HG03196 (cell line): ENCODE results near the gene NFIL3.
A peak's percentile ranks its signal among the peaks of the same experiment; 100 is the strongest.
"Not testable (repeated sequence)": the region's sequence is repeated elsewhere in the genome, so short reads cannot be mapped to it uniquely, and the experiment has no call there.

ENCODE experiments used
- ATAC-seq: cut with Tn5 transposase; IDR thresholded peaks from one replicate; pipeline ENCODE4 v1.9.1; 2021; ENCODE audit not compliant: unreplicated experiment

NFIL3 gene, protein sequence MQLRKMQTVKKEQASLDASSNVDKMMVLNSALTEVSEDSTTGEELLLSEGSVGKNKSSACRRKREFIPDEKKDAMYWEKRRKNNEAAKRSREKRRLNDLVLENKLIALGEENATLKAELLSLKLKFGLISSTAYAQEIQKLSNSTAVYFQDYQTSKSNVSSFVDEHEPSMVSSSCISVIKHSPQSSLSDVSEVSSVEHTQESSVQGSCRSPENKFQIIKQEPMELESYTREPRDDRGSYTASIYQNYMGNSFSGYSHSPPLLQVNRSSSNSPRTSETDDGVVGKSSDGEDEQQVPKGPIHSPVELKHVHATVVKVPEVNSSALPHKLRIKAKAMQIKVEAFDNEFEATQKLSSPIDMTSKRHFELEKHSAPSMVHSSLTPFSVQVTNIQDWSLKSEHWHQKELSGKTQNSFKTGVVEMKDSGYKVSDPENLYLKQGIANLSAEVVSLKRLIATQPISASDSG

DNA sequence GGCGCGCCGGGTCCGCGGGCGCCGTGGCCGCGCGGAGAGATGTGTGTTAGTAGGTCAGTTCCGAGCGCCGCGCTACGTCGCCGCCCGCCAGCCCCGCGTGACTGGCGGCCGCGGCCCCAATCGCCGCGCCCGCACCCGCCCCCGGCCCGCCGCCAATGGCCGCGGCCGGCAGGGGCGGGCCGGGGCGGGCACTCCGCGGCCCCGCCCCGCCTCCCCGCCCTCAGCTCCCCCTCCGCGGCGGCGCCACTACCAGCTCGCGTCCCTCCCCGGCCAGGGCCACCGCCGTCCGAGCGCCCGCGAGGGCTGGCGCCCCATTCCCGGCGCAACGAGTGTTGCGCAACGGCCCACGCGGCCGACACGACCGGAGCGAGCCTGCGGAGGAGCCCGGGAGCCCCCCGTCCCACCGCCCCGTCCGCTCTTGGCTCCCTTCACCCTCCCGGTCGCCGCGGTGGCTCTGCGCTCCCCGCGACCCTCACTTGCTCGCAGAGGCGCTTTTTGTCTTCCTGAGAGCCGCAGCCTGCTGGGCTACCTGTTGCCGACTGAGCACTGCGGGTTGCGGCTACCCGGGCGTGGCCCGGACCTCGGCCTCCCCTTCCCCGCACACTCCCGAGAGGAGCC lies at the start of gene NFIL3:
Gene NFIL3 (minus strand): TSS at position 48 of the 618 bp plus-strand sequence. CDS start 13,098 bp downstream, outside the sequence.
- peak; percentile 69 for ATAC-seq

DNA sequence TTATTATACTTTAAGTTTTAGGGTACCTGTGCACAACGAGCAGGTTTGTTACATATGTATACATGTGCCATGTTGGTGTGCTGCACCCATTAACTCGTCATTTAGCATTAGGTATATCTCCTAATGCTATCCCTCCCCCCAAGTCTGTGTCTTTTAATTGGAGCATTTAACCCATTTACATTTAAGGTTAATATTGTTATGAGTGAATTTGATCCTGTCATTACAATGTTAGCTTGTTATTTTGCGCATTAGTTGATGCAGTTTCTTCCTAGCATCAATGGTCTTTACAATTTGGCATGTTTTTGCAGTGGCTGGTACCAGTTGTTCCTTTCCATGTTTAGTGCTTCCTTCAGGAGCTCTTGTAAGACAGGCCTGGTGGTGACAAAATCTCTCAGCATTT lies 47.9 kb upstream of the NFIL3 start:
- not testable (repeated sequence) for ATAC-seq

DNA sequence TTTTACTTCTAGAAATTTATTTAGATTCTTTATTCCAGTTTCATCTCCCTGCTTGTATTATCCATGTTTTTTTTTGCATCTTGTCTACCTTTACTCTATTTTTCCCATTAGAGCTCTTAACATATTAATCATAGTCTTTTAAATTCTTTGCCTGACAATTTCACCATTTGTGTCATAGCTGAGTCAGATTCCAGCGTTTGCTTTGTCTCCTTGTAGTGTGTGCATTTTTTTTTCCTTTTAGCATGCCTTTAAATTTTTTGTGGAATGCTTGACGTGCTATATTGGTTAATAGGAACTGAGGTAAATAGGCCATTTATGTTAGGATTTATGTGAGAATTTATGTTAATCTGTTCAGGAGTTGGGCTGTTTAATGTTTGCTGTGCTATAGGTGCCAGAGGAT lies 41.8 kb upstream of the NFIL3 start:
- no peak for ATAC-seq

DNA sequence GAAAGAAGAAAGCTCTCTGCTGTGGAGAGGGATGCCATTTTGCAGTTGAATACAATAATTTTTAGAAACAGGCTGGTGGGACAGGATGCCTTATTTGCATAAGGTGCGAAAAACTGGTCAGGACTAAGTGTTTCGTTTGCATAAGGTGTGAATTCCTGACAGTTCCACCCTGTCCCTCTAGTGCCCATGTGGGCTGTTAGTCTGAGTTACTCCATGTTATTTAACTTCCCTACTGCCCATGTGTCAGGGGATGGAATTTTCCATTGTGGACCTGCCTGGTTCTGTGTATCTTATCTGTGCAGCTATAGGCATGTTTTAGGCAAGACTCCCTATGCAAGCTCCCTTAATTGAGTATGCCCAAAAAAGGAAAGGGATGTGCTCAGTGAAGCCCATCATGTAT lies 35.3 kb upstream of the NFIL3 start:
- ATAC-seq = no peak

DNA sequence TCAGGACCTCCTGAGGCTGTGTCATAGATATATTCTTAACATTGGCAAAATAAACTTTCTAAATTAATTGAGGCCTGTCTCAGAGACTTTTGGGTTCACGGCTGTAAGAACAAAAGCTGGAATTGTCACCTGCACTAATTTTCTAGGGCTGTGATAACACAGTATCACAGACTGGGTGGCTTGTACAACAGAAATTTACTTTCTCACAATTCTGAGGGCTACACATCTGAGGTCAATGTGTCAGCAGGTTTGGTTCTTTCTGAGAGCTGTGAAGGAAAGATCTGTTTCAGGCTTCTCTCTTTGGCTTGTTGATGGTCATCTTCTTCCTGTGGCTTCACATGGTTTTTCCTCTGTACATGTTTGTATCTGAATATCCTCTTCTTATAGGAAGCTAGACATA lies 29.2 kb upstream of the NFIL3 start:
- no peak for ATAC-seq

DNA sequence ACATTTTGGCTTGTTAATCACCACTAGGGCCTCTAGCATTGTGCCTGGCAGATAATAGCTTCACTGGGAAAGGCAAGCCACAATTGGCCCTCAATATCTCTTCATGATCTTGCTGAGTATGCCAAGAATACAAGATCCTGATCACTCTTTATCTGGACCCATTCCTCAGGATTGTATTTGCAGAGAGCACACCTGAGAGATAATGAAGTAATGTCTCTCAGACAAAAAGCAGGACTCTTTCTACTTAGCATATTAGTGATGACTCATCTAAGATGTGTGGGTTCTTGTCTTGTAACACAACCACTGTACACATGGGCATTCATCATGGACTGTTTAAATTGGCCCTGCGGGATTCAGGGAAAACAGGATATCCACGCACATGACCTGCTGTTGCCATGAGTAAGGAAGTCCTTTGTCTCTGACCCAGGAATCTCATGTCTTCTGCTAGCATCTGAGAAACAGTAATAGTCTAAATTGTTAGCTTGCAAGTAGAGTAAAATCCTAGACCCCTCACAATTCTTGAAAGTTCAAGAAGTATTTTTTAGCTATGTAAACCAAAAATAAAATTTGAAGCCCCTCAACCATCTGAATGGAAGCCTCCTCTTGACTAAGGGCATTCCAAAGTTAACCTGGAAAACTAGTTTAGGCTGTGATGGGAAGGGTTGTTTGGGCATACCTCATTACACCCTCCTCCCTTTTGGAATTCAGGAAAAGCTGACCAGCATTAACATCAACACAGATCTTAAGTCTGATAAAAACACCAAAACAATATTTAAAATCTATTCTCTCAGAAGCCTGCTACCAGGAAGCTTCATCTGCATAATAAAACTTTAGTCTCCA lies 28.0 kb upstream of the NFIL3 start:
- ATAC-seq = no peak

DNA sequence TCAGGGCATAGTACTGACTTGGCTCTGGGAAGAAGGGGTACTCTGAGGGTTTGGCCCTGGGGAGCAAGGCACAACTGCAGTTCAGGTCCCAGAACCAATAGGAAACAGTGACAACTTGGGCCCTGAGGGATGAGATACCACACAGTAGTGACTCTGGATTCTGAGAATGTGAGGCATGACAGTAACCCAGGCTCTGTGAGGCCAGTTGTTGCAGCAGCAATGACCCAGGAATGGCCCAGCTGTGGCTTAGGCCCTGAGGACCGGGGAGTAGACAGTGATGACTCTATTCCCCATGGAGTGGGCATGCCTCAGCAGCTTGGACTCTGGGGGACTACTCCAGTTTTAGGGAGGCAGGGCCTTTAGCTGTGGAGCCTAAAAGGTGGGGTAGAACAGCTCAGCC lies 21.5 kb upstream of the NFIL3 start:
- no peak for ATAC-seq

DNA sequence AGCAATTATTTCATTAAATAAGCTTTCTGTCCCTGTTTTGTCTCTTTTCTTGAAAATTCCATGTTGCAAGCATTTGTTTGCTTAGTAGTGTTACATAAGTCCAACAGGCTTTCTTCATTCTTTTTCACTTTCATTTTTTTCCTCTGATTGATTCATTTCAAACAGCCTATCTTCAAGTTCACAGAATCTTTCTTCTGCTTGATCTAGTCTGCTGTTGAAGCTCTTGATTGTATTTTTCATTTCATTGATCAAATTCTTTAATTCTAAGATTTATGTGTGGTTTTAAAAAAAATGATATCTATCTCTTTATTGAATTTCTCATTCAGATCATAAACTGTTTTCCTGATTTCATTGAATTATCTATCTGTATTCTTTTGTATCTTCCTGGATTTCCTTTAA lies 20.4 kb upstream of the NFIL3 start:
- ATAC-seq = no peak

DNA sequence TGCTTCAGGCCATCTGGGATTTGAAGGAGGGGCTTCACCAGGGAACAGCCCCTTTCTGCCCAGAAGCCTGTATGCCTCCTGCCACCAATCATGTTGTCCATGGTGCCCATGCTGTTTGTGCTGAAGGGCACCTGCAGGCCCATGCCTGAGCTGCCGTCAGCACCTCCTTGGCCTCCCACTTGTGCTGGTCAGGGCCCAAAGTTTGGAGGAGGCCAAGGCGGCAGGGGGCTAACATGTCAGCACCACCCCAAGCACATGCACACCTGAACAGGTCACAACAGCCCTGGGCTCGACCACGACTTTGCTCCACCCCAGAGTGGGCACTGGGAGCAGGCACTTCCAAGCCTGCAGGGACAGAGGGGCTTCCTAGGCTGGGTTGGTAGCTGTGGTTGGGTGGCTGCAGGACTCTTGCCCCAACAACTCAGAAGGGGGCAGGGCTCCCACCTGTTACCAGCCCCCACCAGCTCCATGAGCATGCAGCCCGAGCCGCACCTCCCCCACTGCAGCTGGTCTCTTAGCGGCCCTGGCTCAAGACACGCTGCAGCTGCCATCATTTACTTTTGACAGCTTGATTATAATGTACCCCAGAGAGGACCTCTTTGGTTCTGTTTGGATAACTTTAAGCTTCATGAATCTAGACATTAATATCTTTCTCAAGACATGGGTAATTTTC lies 19.8 kb upstream of the NFIL3 start:
- ATAC-seq = no peak

DNA sequence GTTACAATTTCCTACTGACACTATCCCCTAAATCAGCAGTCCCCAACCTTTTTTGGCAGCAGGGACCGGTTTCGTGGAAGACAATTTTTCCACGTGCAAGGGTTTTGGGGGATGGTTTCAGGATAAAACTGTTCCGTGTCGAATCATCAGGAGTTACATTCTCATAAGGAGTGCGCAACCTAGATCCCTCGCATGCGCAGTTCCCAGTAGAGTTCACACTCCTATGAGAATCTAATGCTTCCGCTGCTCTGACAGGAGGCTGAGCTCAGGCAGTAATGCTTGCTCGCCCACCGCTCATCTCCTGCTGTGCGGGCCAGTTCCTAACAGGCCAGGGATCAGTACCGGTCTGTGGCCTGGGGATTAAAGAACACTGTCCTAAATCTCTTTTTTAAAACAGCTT lies 13.2 kb upstream of the NFIL3 start:
- ATAC-seq = no peak

DNA sequence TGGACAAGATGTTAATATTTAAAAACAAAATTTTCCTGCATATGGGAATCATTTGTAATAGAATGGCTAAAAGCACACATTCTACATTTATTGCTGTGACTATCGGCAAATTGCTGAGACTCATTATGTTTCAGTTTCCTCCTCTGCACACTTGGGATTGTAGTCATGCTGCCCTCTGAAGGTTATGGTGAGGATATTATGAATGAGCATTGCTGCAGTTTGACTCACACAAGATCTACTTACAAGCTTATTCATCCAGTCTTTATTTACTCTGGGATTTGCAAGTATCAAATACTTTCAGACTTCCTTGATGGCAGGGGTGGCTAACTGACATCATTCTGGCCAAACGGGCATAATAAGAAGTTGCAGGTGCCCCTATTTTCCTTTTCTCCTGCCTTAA lies 9.5 kb upstream of the NFIL3 start:
- ATAC-seq = no peak

DNA sequence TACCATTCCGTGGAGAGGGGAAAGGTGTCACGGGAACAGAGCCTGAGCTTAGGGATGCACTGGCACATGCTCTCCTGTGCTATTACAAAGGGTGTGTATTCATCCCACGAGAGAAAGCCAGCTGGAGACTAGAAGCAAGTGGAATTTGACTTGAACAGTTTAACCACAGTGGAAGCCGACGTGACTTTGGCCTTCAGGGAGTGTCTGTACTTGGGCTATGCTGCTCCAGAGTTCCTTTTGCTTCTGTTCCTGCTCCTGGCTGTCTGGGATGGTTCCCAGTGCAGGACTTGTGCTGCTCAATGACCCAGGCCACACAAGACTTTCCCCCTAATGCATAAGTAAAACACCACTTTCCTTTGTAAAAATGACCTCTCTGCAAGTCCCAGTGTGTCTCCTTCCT lies 7.9 kb upstream of the NFIL3 start:
- no peak for ATAC-seq

DNA sequence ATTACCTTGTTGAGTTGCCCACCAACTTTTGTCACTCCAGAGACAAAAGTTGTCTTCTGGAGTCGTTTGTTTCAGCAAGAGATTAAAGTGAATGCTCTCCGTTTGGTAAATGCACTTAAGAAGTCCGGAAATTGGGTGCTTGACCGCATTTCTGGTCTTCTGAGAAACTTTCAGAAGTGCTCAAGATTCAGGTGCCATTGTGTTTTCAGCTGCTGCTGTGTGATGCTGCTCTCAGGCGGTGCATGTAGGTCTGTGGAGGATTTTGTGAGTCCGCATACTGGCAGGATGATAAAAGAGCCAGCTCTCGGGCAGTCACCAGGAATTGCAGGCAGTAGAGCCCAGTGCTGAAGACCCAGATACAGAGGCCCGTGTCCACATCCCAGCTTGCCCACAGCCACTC lies 5.9 kb upstream of the NFIL3 start:
- no peak for ATAC-seq

DNA sequence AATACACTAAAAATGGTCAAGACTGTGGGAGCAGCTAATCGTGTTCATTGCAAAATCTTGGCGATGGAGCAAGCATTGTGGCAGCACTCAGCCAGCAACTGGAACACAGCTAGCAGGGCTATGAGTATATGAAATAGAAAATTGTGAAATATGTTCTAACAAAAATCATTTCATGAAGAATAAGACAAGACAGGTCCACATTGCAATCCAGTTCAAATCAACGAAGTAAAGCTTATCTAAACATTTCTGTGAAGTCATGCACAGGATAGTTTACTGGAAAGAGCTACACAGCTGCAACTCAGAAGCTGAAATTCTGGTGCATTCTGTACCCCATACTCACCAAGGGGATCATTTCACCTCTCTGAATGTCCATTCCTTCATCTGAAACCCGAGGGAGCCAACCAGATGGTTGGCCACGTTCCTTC lies 5.3 kb upstream of the NFIL3 start:
- no peak for ATAC-seq

DNA sequence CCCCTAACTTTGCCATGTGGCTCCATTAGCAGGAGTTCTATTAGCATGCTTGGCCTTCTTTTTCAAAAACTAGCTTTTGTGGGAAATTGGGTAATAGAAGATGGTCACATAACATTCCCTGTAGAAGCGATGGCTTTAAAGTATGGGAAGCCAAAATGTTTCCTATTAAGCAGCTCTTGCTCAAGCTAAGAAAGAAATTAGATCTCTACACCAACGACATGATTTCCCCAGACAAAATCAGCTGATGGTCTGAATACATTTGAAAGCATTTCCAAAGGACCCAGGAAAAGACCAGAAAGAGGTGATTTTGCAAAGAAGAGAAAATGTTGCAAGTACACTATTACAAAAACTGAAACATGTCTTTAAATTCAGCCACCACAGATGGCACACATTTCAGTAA lies 4.8 kb upstream of the NFIL3 start:
- no peak for ATAC-seq

DNA sequence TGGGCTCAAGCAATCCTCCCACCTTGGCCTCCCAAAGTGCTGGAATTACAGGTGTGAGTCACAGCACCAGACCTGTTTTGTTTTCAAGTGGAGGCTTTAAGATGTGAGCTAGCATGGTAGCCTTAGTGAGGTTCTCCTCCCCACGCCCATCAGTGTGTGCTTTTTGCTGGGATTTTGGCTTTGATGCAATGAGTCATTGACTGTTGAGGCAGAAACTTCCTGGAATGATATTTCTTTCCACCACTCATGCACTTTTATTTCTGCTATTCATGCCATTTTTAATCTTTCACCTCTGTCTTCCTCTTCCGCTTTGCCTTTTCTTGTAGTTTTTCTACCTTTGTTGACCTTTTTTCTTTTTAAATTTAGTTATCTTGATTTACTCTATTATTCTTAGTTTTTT lies 4.2 kb upstream of the NFIL3 start:
- ATAC-seq = no peak

DNA sequence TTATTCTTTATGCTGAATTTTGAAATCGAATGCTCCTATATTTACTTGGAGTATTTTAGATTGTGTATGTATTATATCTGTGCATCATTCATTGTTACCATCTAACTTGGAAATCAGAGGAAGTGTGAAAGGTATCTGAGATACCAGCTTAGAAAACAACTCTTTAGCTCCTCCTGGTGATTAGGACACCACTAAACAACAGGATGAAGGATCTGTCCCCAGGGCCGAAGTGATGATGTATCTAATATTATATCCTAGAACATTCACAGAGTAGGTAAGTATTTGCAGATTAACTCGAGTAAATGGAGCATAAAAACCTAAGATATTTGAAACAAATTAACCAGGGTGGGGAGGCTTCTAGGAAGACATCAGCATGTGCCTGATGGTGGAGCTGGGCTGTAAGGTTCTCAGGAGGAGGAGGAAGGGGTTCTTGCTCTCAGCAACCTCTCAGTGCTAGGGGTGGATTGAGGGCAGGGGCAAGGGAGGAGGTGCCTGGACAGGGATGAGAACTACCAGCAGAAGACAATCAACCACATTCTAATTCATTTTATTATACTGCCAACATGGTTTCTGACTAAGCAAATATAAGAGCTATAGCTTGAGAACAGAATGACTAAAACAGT lies 2.6 kb upstream of the NFIL3 start:
- no peak for ATAC-seq

DNA sequence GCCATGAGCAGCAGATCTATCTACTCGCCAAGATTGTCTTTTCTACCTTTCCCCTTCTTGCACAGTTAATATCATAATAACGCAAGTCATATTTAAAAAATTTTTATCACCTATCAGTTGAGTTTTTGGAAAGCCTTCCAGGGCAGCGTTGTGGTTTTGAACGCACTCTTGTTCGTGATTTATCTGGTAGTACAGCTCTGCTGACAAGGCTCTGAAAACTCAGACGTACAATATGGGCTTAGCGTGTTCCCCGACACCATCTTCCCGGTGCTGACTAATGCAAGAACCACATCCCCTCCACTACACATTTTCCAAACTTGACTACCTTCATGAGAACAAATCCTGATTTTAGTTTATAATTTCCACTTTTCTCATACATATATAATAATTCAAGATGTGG lies 1.6 kb upstream of the NFIL3 start:
- no peak for ATAC-seq

DNA sequence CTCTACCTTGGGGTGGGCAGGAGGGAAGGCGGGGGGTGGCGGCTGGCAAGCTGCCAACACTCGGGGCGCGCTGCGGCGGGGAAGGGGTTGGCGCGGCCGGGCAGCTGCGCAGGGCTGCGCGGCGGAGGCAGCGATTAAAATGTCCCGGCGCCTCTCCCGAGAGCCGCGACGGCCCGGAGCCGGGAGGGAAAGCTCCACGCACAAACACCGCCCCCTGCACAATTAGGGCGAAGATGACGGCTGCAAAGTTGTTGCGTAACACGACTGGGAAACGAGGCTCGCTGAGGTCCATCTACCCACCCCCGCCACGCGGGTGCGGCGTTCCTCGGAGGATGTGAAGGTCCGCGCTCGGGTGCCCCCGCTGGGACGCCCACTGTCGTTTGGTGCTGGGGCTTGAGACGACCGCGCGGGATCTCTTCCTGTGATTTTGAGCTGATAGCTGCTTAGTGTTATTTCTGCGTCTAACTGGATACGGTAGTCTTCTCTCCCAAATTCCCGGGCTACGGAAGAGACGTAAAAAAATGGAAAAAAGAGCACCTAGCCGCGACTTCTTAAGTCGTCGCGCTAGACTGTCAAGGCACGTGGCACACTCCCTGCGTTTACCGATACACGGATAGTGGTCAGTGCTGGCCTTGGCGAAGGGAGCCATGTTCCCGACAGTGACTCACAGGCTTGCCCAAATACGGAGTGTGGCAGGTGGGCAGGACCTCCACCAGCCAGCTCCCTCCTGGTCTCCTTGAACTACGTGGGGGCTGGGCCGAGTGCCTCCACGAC lies 958 bp upstream of the NFIL3 start:
- peak; percentile 12 for ATAC-seq
